Measurements from ENCODE around the gene ZFX.

ZFX gene

DNA sequence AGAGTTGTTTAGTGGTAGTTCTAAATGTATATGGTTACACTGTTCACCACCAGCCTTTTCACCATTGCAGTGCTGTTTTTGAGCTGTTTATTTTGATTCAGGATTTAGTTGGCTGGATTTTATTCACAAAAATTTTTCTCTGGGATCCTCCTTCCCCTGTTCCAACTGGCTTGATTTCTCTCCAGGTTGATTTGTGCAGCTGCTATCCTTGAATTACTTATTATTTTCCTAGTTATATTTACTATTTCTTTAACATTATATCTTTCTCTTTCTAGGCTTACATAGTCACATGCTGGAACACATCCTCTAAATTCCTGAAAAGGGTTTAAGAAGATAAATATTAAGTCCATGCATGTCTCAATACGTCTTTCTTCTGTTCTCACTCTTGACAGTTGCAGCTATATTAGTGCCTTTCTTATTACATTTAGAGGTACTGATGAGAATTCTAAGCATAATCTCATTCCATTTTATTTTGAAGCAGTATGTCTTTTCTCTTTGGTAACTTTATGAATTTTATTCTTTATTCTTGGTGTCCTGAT is 82.2 kb downstream of the ZFX start:
- H3K79me2 ChIP-seq (ENCODE audit: insufficient read depth, low read length), result no peaks in the 10 kb centered on the region
- H3K4me2 ChIP-seq (ENCODE audit: insufficient read depth, low read length), result no peak overlapping the region
- H3K27me3 ChIP-seq (ENCODE audit: insufficient read depth, low read length, poor library complexity), result no peaks in the 10 kb centered on the region
- H3K9ac ChIP-seq (ENCODE audit: low read depth, low read length), result no peak overlapping the region
- H3K36me3 ChIP-seq (ENCODE audit: insufficient read depth, low read length), result no peaks in the 10 kb centered on the region
- no peak overlapping the region for H3K27ac ChIP-seq (ENCODE audit: low read length)
- no peaks in the 10 kb centered on the region for H3K9me3 ChIP-seq (ENCODE audit: insufficient read depth, low read length, severe bottlenecking)
- H3K4me3 ChIP-seq (ENCODE audit: low read depth in 1 of 2, low read length in 2 of 2), result no peak overlapping the region
- no peak overlapping the region for H2AFZ ChIP-seq (ENCODE audit: low read depth, low read length)
- DNase-seq (no peak), ATAC-seq (ENCODE audit: insufficient read depth, low read depth) (no peak)
- no peak for TF ChIP-seq EZH2 (IDR thresholded peaks at IDR 0.05; ENCODE audit: borderline replicate concordance, low read depth, low read length, severe bottlenecking)
- no peaks in the 10 kb centered on the region for H4K20me1 ChIP-seq (ENCODE audit: insufficient read depth, low read length)
- H3K4me1 ChIP-seq (ENCODE audit: insufficient read depth, low read length), result no peaks in the 10 kb centered on the region

DNA sequence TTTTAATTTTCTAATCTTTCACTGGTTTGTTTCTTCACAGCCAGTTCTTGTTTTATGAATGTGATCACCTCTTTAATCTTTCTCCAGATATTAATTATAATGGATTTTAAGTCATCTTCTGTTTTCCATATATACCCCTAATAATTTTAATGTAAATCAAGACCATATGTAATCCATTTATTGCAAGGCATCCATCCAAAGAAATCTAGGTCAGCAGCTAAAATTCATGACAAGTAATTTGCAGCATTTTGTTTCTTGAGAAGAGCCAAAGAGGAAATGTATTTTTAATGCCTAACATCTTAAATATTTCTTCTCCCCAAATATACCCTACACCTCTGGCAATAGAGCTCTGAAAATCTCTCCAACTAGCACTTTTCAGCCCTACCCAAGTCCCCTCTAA is 83.3 kb downstream of the ZFX start:
- H3K4me2 ChIP-seq (ENCODE audit: insufficient read depth, low read length), result no peak overlapping the region
- H3K4me3 ChIP-seq (ENCODE audit: low read depth in 1 of 2, low read length in 2 of 2), result no peak overlapping the region
- H3K79me2 ChIP-seq (ENCODE audit: insufficient read depth, low read length), result no peaks in the 10 kb centered on the region
- no peaks in the 10 kb centered on the region for H4K20me1 ChIP-seq (ENCODE audit: insufficient read depth, low read length)
- TF ChIP-seq, protein P1, sequence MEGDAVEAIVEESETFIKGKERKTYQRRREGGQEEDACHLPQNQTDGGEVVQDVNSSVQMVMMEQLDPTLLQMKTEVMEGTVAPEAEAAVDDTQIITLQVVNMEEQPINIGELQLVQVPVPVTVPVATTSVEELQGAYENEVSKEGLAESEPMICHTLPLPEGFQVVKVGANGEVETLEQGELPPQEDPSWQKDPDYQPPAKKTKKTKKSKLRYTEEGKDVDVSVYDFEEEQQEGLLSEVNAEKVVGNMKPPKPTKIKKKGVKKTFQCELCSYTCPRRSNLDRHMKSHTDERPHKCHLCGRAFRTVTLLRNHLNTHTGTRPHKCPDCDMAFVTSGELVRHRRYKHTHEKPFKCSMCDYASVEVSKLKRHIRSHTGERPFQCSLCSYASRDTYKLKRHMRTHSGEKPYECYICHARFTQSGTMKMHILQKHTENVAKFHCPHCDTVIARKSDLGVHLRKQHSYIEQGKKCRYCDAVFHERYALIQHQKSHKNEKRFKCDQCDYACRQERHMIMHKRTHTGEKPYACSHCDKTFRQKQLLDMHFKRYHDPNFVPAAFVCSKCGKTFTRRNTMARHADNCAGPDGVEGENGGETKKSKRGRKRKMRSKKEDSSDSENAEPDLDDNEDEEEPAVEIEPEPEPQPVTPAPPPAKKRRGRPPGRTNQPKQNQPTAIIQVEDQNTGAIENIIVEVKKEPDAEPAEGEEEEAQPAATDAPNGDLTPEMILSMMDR (IDR thresholded peaks at IDR 0.05; ENCODE audit: borderline replicate concordance, extremely low read depth, low read length, poor library complexity, severe bottlenecking), result no peak
- no peaks in the 10 kb centered on the region for H3K27me3 ChIP-seq (ENCODE audit: insufficient read depth, low read length, poor library complexity)
- H3K27ac ChIP-seq (ENCODE audit: low read length), result no peak overlapping the region
- H2AFZ ChIP-seq (ENCODE audit: low read depth, low read length), result no peak overlapping the region
- H3K9ac ChIP-seq (ENCODE audit: low read depth, low read length), result no peak overlapping the region
- no peaks in the 10 kb centered on the region for H3K36me3 ChIP-seq (ENCODE audit: insufficient read depth, low read length)
- H3K9me3 ChIP-seq (ENCODE audit: insufficient read depth, low read length, severe bottlenecking), result no peaks in the 10 kb centered on the region
- H3K4me1 ChIP-seq (ENCODE audit: insufficient read depth, low read length), result no peaks in the 10 kb centered on the region
- ATAC-seq (ENCODE audit: insufficient read depth, low read depth), result no peak
- DNase-seq, result no peak

DNA sequence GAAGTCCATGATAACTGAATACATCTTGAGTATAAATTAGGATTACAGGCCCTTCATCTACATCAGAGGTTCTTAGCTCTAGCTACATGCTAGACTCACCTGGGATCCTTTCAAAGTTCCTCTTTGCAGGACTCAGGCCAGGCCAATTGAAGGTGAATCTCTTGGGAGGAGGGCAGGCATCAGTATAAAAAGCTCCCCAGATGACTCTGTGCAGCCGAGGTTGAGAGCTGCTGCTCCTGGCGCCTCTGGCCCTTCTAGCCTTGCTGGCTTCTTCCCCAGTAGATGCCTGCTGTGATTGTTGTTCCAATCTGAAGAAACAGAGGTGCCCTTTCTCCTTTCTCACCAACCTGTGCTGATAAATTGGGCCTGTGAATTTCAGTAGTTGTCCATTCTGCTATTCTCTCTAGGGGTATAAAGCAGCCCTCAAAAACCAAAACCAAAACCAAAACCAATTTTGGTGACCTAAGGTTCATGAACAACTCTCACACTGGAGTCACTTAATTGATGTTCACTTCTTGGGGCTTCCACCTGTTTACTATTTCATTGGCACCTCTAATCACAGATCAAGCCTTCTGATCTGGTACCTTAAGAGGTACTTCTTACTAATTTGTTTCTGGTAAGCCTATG is 85.7 kb downstream of the ZFX start:
- H3K9ac ChIP-seq (ENCODE audit: low read depth, low read length), result no peak overlapping the region
- DNase-seq, result no peak
- H2AFZ ChIP-seq (ENCODE audit: low read depth, low read length), result no peak overlapping the region

More for the DNA sequence above, 85.7 kb downstream of the ZFX start:
- Histone ChIP-seq H4K20me1 (ENCODE audit: insufficient read depth, low read length) (no peaks in the 10 kb centered on the region), H3K27me3 (ENCODE audit: insufficient read depth, low read length, poor library complexity) (no peaks in the 10 kb centered on the region), H3K79me2 (ENCODE audit: insufficient read depth, low read length) (no peaks in the 10 kb centered on the region), H3K27ac (ENCODE audit: low read length) (no peak overlapping the region), H3K4me3 (ENCODE audit: low read depth in 1 of 2, low read length in 2 of 2) (no peak overlapping the region), H3K4me2 (ENCODE audit: insufficient read depth, low read length) (no peak overlapping the region), H3K36me3 (ENCODE audit: insufficient read depth, low read length) (no peaks in the 10 kb centered on the region), H3K4me1 (ENCODE audit: insufficient read depth, low read length) (no peaks in the 10 kb centered on the region), H3K9me3 (ENCODE audit: insufficient read depth, low read length, severe bottlenecking) (no peaks in the 10 kb centered on the region)
- TF ChIP-seq, protein P1 (IDR thresholded peaks at IDR 0.05; ENCODE audit: borderline replicate concordance, extremely low read depth, low read length, poor library complexity, severe bottlenecking), result no peak
- TF ChIP-seq EZH2 (IDR thresholded peaks at IDR 0.05; ENCODE audit: borderline replicate concordance, low read depth, low read length, severe bottlenecking), result no peak
- no peak for ATAC-seq (ENCODE audit: insufficient read depth, low read depth)
